Erythroblast (primary cell): ENCODE results near the gene CERS1.

Experiments used
- GATA1 ChIP-seq: IDR thresholded peaks from 2 replicates; pipeline ENCODE4 v1.6.1; 2011; ENCODE audit warnings: low read depth, mild to moderate bottlenecking, control low read depth, low read length, moderate library complexity
- POLR2A ChIP-seq: IDR thresholded peaks from 2 replicates; pipeline ENCODE4 v1.6.1; 2011; ENCODE audit warnings: mild to moderate bottlenecking, low read length

DNA sequence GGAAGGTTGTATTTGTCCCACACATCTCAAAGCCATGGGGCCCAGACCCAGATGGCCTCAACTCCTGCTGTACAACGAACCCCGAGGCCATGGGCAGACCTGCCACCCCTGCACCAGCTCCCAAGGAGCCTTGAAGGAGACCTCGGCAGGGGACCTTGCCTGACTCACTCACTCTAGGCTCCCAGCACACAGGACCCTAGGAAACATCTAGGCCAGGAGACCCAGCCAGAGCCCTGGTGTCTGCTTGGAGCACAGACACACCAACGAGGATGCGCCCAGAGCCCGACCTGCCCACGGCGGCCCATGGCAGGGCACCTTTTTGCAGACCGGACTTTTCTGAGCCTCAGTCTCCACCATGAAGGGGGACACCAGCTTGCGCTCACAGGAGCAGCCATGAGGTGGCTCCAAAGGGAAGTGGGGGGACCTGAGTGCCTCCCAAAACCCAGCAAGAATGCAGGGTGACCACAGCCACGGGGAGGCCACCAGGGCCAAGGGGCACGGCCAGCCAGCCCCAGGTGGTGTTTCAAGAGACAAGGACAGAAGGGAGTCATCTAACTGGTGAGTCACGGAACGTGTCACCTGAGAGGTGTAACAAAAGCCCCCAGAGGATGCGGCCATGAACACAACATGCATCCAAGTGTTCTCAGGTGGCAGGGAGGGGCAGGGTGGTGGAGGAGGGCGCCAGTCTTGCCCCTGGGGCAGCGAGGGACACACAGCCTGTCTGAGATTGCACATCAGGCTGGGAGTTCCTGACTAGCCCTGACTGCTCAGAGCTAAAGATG is 4.9 kb upstream of the CERS1 start:
- TF ChIP-seq POLR2A (no peak), GATA1 (no peak)
